HG03432 (cell line): Measurements from ENCODE around the gene ASB4.
A peak's percentile ranks its signal among the peaks of the same experiment; 100 is the strongest.
"Not testable (repeated sequence)": the region's sequence is repeated elsewhere in the genome, so short reads cannot be mapped to it uniquely, and the experiment has no call there.

ENCODE experiments used
- ATAC-seq: cut with Tn5 transposase; IDR thresholded peaks from one replicate; pipeline ENCODE4 v1.9.1; 2021; ENCODE audit warnings: mild to moderate bottlenecking, moderate library complexity; ENCODE audit not compliant: unreplicated experiment

The ASB4 gene

GRCh38 chr7:95478272-95479037 is 7.3 kb upstream of the ASB4 start:
- no peak for ATAC-seq

GRCh38 chr7:95479992-95480624 is 5.6 kb upstream of the ASB4 start:
- peak; percentile 76 for ATAC-seq

GRCh38 chr7:95481271-95482165 is 4.2 kb upstream of the ASB4 start:
- no peak for ATAC-seq

GRCh38 chr7:95482424-95482823 is 3.3 kb upstream of the ASB4 start:
- ATAC-seq = no peak

- no peak for ATAC-seq
Measured at GRCh38 chr7:95490231-95490762, 4.6 kb downstream of the ASB4 start.

- ATAC-seq = no peak
Measured at GRCh38 chr7:95491201-95491600, 5.5 kb downstream of the ASB4 start.

GRCh38 chr7:95491634-95492314 is 6.0 kb downstream of the ASB4 start:
- no peak for ATAC-seq

- no peak for ATAC-seq
Measured at GRCh38 chr7:95493247-95493646, 7.5 kb downstream of the ASB4 start.

- no peak for ATAC-seq
Measured at GRCh38 chr7:95493844-95494243, 8.1 kb downstream of the ASB4 start.

- ATAC-seq = peak; percentile 92
Measured at GRCh38 chr7:95501261-95501832, 15.6 kb downstream of the ASB4 start.

GRCh38 chr7:95502403-95502802 is 16.7 kb downstream of the ASB4 start:
- ATAC-seq = no peak

- ATAC-seq = no peak
Measured at GRCh38 chr7:95503271-95504131, 17.8 kb downstream of the ASB4 start.

- not testable (repeated sequence) for ATAC-seq
Measured at GRCh38 chr7:95504132-95504588, 18.4 kb downstream of the ASB4 start.

- ATAC-seq = no peak
Measured at GRCh38 chr7:95508780-95509179, 23.0 kb downstream of the ASB4 start.

- ATAC-seq = peak; percentile 58
Measured at GRCh38 chr7:95509199-95509598, 23.5 kb downstream of the ASB4 start.

- peak; percentile 93 for ATAC-seq
Measured at GRCh38 chr7:95511716-95512260, 26.0 kb downstream of the ASB4 start.

- peak; percentile 90 for ATAC-seq
Measured at GRCh38 chr7:95517458-95517857, 31.7 kb downstream of the ASB4 start.

GRCh38 chr7:95517870-95518269 is 32.1 kb downstream of the ASB4 start:
- peak; percentile 46 for ATAC-seq

- no peak for ATAC-seq
Measured at GRCh38 chr7:95520136-95520535, 34.4 kb downstream of the ASB4 start.
